SH-SY5Y (cell line): Measurements from ENCODE around the gene PACS2.

ENCODE experiments used
- GATA2 ChIP-seq: IDR thresholded peaks from 2 replicates; pipeline ENCODE4 v1.6.1; 2011; ENCODE audit warnings: mild to moderate bottlenecking, low read depth, low read length
- GATA3 ChIP-seq: IDR thresholded peaks from 2 replicates; pipeline ENCODE4 v1.6.1; 2011; ENCODE audit warnings: low read depth, mild to moderate bottlenecking, low read length, moderate library complexity

- TF ChIP-seq GATA2 (no peak), GATA3 (no peak)
These were observed 110.3 kb downstream of the PACS2 start for GRCh38 chr14:105424861-105425260.
